Measurements from ENCODE around the gene HSPBAP1. TPM values are rescaled to one million over a fixed set of nuclear protein-coding genes. Genes with fewer than 3 reads are reported as not detected.

The HSPBAP1 gene
- total RNA-seq, result 1 to 10 TPM; 7.7 to 8.4 TPM

GRCh38 chr3:122793568-122794416 is at the start of gene HSPBAP1:
TSS of gene HSPBAP1 (minus strand) at chr3:122793831. CDS start at chr3:122793680, 151 bp downstream.
- ATAC-seq (peak; percentile 75), DNase-seq (peak; percentile 94)
- peak within 1 kb of the TSS; percentile 81 for H3K4me3 Mint-ChIP-seq
- H3K4me1 Mint-ChIP-seq, result peaks cover 25% of the 10 kb centered on the region
- H3K9me3 Mint-ChIP-seq (ENCODE audit: low read depth), result no peaks in the 10 kb centered on the region
- CTCF ChIA-PET, result interaction anchor here (0.9 to 1.3 kb wide), 4 partner anchors 17 to 408 kb away, joined by 3 to 5 read pairs (median 3); partner anchors contain the start of gene SEC22A
- H3K27ac Mint-ChIP-seq, result peak within 1 kb of the TSS; percentile 82
- no peaks in the 10 kb centered on the region for H3K27me3 Mint-ChIP-seq
- peaks cover 2% of the 10 kb centered on the region for H3K36me3 Mint-ChIP-seq

GRCh38 chr3:122835590-122835989 is 42.0 kb upstream of the HSPBAP1 start:
- Mint-ChIP-seq H3K27ac (no peak overlapping the region), H3K27me3 (no peaks in the 10 kb centered on the region), H3K4me1 (no peaks in the 10 kb centered on the region), H3K36me3 (peaks cover 13% of the 10 kb centered on the region), H3K4me3 (no peak overlapping the region), H3K9me3 (ENCODE audit: low read depth) (no peaks in the 10 kb centered on the region)
- CTCF ChIA-PET, result no interaction called here
- no peak for DNase-seq
- ATAC-seq, result no peak

GRCh38 chr3:122828281-122828680 is 34.6 kb upstream of the HSPBAP1 start:
- no peaks in the 10 kb centered on the region for H3K4me1 Mint-ChIP-seq
- CTCF ChIA-PET, result interaction anchor here (0.7 kb wide), 1 partner anchor 730 kb away, joined by 3 read pairs; no protein-coding TSS in a partner anchor
- H3K27ac Mint-ChIP-seq, result no peak overlapping the region
- H3K27me3 Mint-ChIP-seq, result no peaks in the 10 kb centered on the region
- H3K36me3 Mint-ChIP-seq, result peaks cover 4% of the 10 kb centered on the region
- DNase-seq, result no peak
- no peak overlapping the region for H3K4me3 Mint-ChIP-seq
- no peak for ATAC-seq
- no peaks in the 10 kb centered on the region for H3K9me3 Mint-ChIP-seq (ENCODE audit: low read depth)

GRCh38 chr3:122826278-122826677 is 32.6 kb upstream of the HSPBAP1 start:
- Mint-ChIP-seq H3K36me3 (peaks cover 4% of the 10 kb centered on the region), H3K27ac (no peak overlapping the region), H3K4me3 (no peak overlapping the region), H3K27me3 (no peaks in the 10 kb centered on the region), H3K4me1 (no peaks in the 10 kb centered on the region), H3K9me3 (ENCODE audit: low read depth) (no peaks in the 10 kb centered on the region)
- CTCF ChIA-PET, result interaction anchor here (1.0 to 1.2 kb wide), 2 partner anchors 22 to 32 kb away, joined by 3 read pairs; no protein-coding TSS in a partner anchor
- ATAC-seq (no peak), DNase-seq (no peak)

GRCh38 chr3:122825460-122825859 is 31.8 kb upstream of the HSPBAP1 start:
- H3K4me3 Mint-ChIP-seq, result no peak overlapping the region
- CTCF ChIA-PET, result interaction anchor here (1.2 kb wide), 1 partner anchor 22 kb away, joined by 3 read pairs; no protein-coding TSS in a partner anchor
- no peaks in the 10 kb centered on the region for H3K4me1 Mint-ChIP-seq
- no peak for DNase-seq
- ATAC-seq, result no peak
- no peak overlapping the region for H3K27ac Mint-ChIP-seq
- no peaks in the 10 kb centered on the region for H3K27me3 Mint-ChIP-seq
- peaks cover 4% of the 10 kb centered on the region for H3K36me3 Mint-ChIP-seq
- H3K9me3 Mint-ChIP-seq (ENCODE audit: low read depth), result no peaks in the 10 kb centered on the region

GRCh38 chr3:122824465-122825381 is 31.1 kb upstream of the HSPBAP1 start:
- ATAC-seq, result no peak
- H3K36me3 Mint-ChIP-seq, result peaks cover 4% of the 10 kb centered on the region
- H3K27ac Mint-ChIP-seq, result no peak overlapping the region
- H3K9me3 Mint-ChIP-seq (ENCODE audit: low read depth), result no peaks in the 10 kb centered on the region
- no peaks in the 10 kb centered on the region for H3K4me1 Mint-ChIP-seq
- H3K27me3 Mint-ChIP-seq, result no peaks in the 10 kb centered on the region
- no peak for DNase-seq
- CTCF ChIA-PET, result interaction anchor here (1.2 kb wide), 2 partner anchors 23 to 34 kb away, joined by 3 read pairs; no protein-coding TSS in a partner anchor
- H3K4me3 Mint-ChIP-seq, result no peak overlapping the region

- DNase-seq (no peak), ATAC-seq (no peak)
- peaks cover 1% of the 10 kb centered on the region for H3K36me3 Mint-ChIP-seq
- no peak overlapping the region for H3K27ac Mint-ChIP-seq
- no peaks in the 10 kb centered on the region for H3K27me3 Mint-ChIP-seq
- H3K4me1 Mint-ChIP-seq, result no peaks in the 10 kb centered on the region
- no peaks in the 10 kb centered on the region for H3K9me3 Mint-ChIP-seq (ENCODE audit: low read depth)
- H3K4me3 Mint-ChIP-seq, result no peak overlapping the region
- CTCF ChIA-PET, result interaction anchor here (0.5 kb wide), 1 partner anchor 382 kb away, joined by 3 read pairs; no protein-coding TSS in a partner anchor
Measured at GRCh38 chr3:122816587-122816986, 23.0 kb upstream of the HSPBAP1 start.

GRCh38 chr3:122810734-122811133 is 17.1 kb upstream of the HSPBAP1 start:
- DNase-seq (no peak), ATAC-seq (no peak)
- H3K9me3 Mint-ChIP-seq (ENCODE audit: low read depth), result no peaks in the 10 kb centered on the region
- no peaks in the 10 kb centered on the region for H3K27me3 Mint-ChIP-seq
- no peak overlapping the region for H3K4me3 Mint-ChIP-seq
- peaks cover 4% of the 10 kb centered on the region for H3K36me3 Mint-ChIP-seq
- CTCF ChIA-PET, result interaction anchor here (1.7 kb wide), 1 partner anchor 17 kb away, joined by 3 read pairs; the partner anchor contains the start of gene HSPBAP1
- no peaks in the 10 kb centered on the region for H3K4me1 Mint-ChIP-seq
- H3K27ac Mint-ChIP-seq, result no peak overlapping the region

GRCh38 chr3:122803977-122804376 is 10.3 kb upstream of the HSPBAP1 start:
- DNase-seq (no peak), ATAC-seq (no peak)
- Mint-ChIP-seq H3K4me1 (peaks cover 9% of the 10 kb centered on the region), H3K4me3 (no peak overlapping the region), H3K27me3 (no peaks in the 10 kb centered on the region), H3K27ac (no peak overlapping the region), H3K9me3 (ENCODE audit: low read depth) (peaks cover 5% of the 10 kb centered on the region), H3K36me3 (peaks cover 15% of the 10 kb centered on the region)
- CTCF ChIA-PET, result no interaction called here

GRCh38 chr3:122802323-122802722 is 8.7 kb upstream of the HSPBAP1 start:
- Mint-ChIP-seq H3K4me3 (no peak overlapping the region), H3K27me3 (no peaks in the 10 kb centered on the region), H3K27ac (no peak overlapping the region), H3K36me3 (peaks cover 10% of the 10 kb centered on the region), H3K4me1 (peaks cover 10% of the 10 kb centered on the region), H3K9me3 (ENCODE audit: low read depth) (peaks cover 5% of the 10 kb centered on the region)
- CTCF ChIA-PET, result no interaction called here
- no peak for ATAC-seq
- no peak for DNase-seq

GRCh38 chr3:122800706-122801237 is 7.1 kb upstream of the HSPBAP1 start:
- Mint-ChIP-seq H3K27me3 (no peaks in the 10 kb centered on the region), H3K9me3 (ENCODE audit: low read depth) (peaks cover 5% of the 10 kb centered on the region), H3K27ac (no peak overlapping the region), H3K4me1 (peaks cover 23% of the 10 kb centered on the region), H3K36me3 (peaks cover 12% of the 10 kb centered on the region), H3K4me3 (no peak overlapping the region)
- CTCF ChIA-PET, result no interaction called here
- DNase-seq (no peak), ATAC-seq (no peak)

GRCh38 chr3:122800031-122800430 is 6.4 kb upstream of the HSPBAP1 start:
- peaks cover 25% of the 10 kb centered on the region for H3K4me1 Mint-ChIP-seq
- H3K27me3 Mint-ChIP-seq, result no peaks in the 10 kb centered on the region
- no peak overlapping the region for H3K27ac Mint-ChIP-seq
- peaks cover 12% of the 10 kb centered on the region for H3K36me3 Mint-ChIP-seq
- no peak for DNase-seq
- ATAC-seq, result no peak
- H3K4me3 Mint-ChIP-seq, result no peak overlapping the region
- CTCF ChIA-PET, result no interaction called here
- H3K9me3 Mint-ChIP-seq (ENCODE audit: low read depth), result peaks cover 5% of the 10 kb centered on the region

GRCh38 chr3:122799322-122799721 is 5.7 kb upstream of the HSPBAP1 start:
- Mint-ChIP-seq H3K27ac (no peak overlapping the region), H3K9me3 (ENCODE audit: low read depth) (peaks cover 5% of the 10 kb centered on the region), H3K27me3 (no peaks in the 10 kb centered on the region), H3K4me1 (peaks cover 28% of the 10 kb centered on the region), H3K4me3 (no peak overlapping the region), H3K36me3 (peaks cover 11% of the 10 kb centered on the region)
- CTCF ChIA-PET, result no interaction called here
- no peak for ATAC-seq
- DNase-seq, result no peak

Measured in activated CD8-positive, alpha-beta memory T cell treated with anti-CD3 and anti-CD28 coated beads, Interleukin-2, amount 10 ng/mL, durations not matched to agents 7 days and 5 days (primary cell).